SK-N-SH treated with all-trans-retinoic acid at 6 μM for 48 hours (cell line): ENCODE data around the gene TMEM192.
"Not testable (repeated sequence)": the region's sequence is repeated elsewhere in the genome, so short reads cannot be mapped to it uniquely, and the experiment has no call there.

Experiments used
- ATAC-seq: fragments of 200-7000 bp; cut with Tn5 transposase; 3 replicates; pipeline ENCODE4 v1.9.1; 2020; ENCODE audit warnings: mild to moderate bottlenecking, moderate library complexity
- ARNTL ChIP-seq: fragments of 450-650 bp; formaldehyde crosslinking; IDR thresholded peaks from 2 replicates; pipeline ENCODE4 v1.5.0; 2020; ENCODE audit warnings: low read depth, mild to moderate bottlenecking, moderate library complexity, borderline replicate concordance
- BACH2 ChIP-seq: fragments of 250-450 bp; sonication (Bioruptor Pico); IDR thresholded peaks from 2 replicates; pipeline ENCODE4 v1.9.0; 2021; ENCODE audit warnings: mild to moderate bottlenecking, borderline replicate concordance
- CSDC2 ChIP-seq: fragments of 250-450 bp; sonication (Bioruptor Pico); IDR thresholded peaks from 2 replicates; pipeline ENCODE4 v1.5.0; 2020; ENCODE audit warnings: mild to moderate bottlenecking, moderate library complexity
- GLIS3 ChIP-seq: fragments of 250-450 bp; sonication (Bioruptor Pico); IDR thresholded peaks from 2 replicates; pipeline ENCODE4 v1.5.0; 2020; ENCODE audit warnings: mild to moderate bottlenecking, moderate library complexity
- ISL1 ChIP-seq: fragments of 250-450 bp; sonication (Bioruptor Pico); IDR thresholded peaks from 2 replicates; pipeline ENCODE4 v2.1.2; 2022; ENCODE audit warnings: mild to moderate bottlenecking, moderate library complexity
- OSR1 ChIP-seq: fragments of 250-450 bp; sonication (Bioruptor Pico); IDR thresholded peaks from 2 replicates; pipeline ENCODE4 v1.8.0; 2022; ENCODE audit warnings: moderate library complexity, mild to moderate bottlenecking, inconsistent platforms
- PATZ1 ChIP-seq: fragments of 250-450 bp; sonication (Bioruptor Pico); IDR thresholded peaks from 2 replicates; pipeline ENCODE4 v1.8.0; 2020; ENCODE audit warnings: mild to moderate bottlenecking, moderate library complexity, borderline replicate concordance
- PPARA ChIP-seq: fragments of 250-450 bp; sonication (Bioruptor Pico); IDR thresholded peaks from 2 replicates; pipeline ENCODE4 v1.5.0; 2020; ENCODE audit warnings: mild to moderate bottlenecking, borderline replicate concordance
- RARB ChIP-seq: fragments of 250-450 bp; sonication (Bioruptor Pico); IDR thresholded peaks from 2 replicates; pipeline ENCODE4 v1.8.0; 2021; ENCODE audit warnings: mild to moderate bottlenecking, moderate library complexity
- SNAI2 ChIP-seq: fragments of 250-450 bp; sonication (Bioruptor Pico); IDR thresholded peaks from 2 replicates; pipeline ENCODE4 v1.5.0; 2020; ENCODE audit warnings: mild to moderate bottlenecking, moderate library complexity
- TCF4 ChIP-seq: fragments of 250-450 bp; sonication (Bioruptor Pico); IDR thresholded peaks from 2 replicates; pipeline ENCODE4 v1.8.0; 2021; ENCODE audit warnings: mild to moderate bottlenecking, moderate library complexity, borderline replicate concordance
- TOX ChIP-seq: fragments of 250-450 bp; sonication (Bioruptor Pico); IDR thresholded peaks from 2 replicates; pipeline ENCODE4 v1.8.0; 2021; ENCODE audit warnings: mild to moderate bottlenecking, moderate library complexity, borderline replicate concordance
- TSHZ2 ChIP-seq: fragments of 250-450 bp; sonication (Bioruptor Pico); IDR thresholded peaks from 2 replicates; pipeline ENCODE4 v1.5.0; 2020; ENCODE audit warnings: mild to moderate bottlenecking, moderate library complexity
- ZC3H10 ChIP-seq: fragments of 250-450 bp; sonication (Bioruptor Pico); IDR thresholded peaks from 2 replicates; pipeline ENCODE4 v1.5.1; 2021; ENCODE audit warnings: mild to moderate bottlenecking, moderate library complexity
- ZFP30 ChIP-seq: fragments of 450-650 bp; formaldehyde crosslinking; IDR thresholded peaks from 2 replicates; pipeline ENCODE4 v1.5.0; 2022; ENCODE audit warnings: mild to moderate bottlenecking, moderate library complexity
- ZNF565 ChIP-seq: fragments of 450-650 bp; formaldehyde crosslinking; conservative IDR thresholded peaks from 2 replicates; pipeline ENCODE4 v1.5.0; 2020; ENCODE audit warnings: low read depth, mild to moderate bottlenecking, moderate library complexity
- TF ChIP-seq, protein P1 (sequence below): fragments of 250-450 bp; sonication (Bioruptor Pico); IDR thresholded peaks from 2 replicates; pipeline ENCODE4 v1.8.0; 2021; ENCODE audit warnings: low read depth, mild to moderate bottlenecking, moderate library complexity, borderline replicate concordance
- TF ChIP-seq, protein P2 (sequence below): fragments of 250-450 bp; sonication (Bioruptor Pico); IDR thresholded peaks from 2 replicates; pipeline ENCODE4 v1.5.1; 2020; ENCODE audit warnings: low read depth, mild to moderate bottlenecking, moderate library complexity

TMEM192 gene

GRCh38 chr4:165031436-165032211 lies 81.0 kb downstream of the TMEM192 start, which contains the start of gene TRIM60:
Gene TRIM60 (plus strand): TSS chr4:165031999. CDS start chr4:165040073, 8,074 bp downstream.
- TF ChIP-seq OSR1 (CRISPR knock-in tag) (no peak), GLIS3 (CRISPR knock-in tag) (no peak), SNAI2 (CRISPR knock-in tag) (no peak), TSHZ2 (no peak), ZC3H10 (CRISPR knock-in tag) (no peak), ISL1 (no peak), PATZ1 (no peak), ZNF565 (no peak), ZFP30 (no peak), RARB (no peak), PPARA (CRISPR knock-in tag) (no peak), BACH2 (CRISPR knock-in tag) (no peak)
- TF ChIP-seq, protein P1, sequence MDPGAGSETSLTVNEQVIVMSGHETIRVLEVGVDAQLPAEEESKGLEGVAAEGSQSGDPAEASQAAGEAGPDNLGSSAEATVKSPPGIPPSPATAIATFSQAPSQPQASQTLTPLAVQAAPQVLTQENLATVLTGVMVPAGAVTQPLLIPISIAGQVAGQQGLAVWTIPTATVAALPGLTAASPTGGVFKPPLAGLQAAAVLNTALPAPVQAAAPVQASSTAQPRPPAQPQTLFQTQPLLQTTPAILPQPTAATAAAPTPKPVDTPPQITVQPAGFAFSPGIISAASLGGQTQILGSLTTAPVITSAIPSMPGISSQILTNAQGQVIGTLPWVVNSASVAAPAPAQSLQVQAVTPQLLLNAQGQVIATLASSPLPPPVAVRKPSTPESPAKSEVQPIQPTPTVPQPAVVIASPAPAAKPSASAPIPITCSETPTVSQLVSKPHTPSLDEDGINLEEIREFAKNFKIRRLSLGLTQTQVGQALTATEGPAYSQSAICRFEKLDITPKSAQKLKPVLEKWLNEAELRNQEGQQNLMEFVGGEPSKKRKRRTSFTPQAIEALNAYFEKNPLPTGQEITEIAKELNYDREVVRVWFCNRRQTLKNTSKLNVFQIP (CRISPR knock-in tag) = no peak
- TF ChIP-seq, protein P2, sequence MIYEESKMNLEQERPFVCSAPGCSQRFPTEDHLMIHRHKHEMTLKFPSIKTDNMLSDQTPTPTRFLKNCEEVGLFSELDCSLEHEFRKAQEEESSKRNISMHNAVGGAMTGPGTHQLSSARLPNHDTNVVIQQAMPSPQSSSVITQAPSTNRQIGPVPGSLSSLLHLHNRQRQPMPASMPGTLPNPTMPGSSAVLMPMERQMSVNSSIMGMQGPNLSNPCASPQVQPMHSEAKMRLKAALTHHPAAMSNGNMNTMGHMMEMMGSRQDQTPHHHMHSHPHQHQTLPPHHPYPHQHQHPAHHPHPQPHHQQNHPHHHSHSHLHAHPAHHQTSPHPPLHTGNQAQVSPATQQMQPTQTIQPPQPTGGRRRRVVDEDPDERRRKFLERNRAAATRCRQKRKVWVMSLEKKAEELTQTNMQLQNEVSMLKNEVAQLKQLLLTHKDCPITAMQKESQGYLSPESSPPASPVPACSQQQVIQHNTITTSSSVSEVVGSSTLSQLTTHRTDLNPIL (CRISPR knock-in tag) = no peak
- TF ChIP-seq, all 23 proteins: peak for 0
- no peak for ATAC-seq

DNA sequence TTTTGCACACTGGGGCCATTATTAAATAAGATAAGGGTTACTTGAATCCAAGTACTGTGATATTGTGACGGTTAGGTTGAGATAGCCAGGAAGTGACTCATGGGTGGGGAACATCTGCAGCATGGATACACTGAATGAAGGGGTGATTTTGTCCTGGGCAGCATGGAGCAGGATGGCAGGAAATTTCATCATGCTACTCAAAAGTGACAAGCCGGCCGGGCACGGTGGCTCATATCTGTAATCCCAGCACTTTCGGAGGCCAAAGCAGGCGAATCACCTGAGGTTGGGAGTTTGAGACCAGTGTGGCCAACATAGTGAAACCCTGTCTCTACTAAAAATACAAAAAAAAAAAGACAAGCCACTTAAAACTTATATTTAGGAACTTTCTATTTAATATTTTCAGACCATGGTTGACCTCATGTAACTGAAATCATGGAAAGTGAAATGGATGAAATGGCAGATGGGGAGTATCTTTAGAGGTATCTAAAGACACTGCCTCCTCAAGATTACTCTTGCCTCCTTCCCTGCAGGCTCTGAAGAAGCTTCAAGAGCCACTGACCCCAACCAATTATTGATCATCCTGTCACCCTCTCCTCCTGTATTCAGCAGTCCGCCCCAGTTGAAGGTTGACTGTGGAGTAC lies 84.8 kb downstream of the TMEM192 start:
- no peak for ATAC-seq
- TF ChIP-seq, protein P1 (CRISPR knock-in tag) = no peak
- no peak for TF ChIP-seq PPARA (CRISPR knock-in tag)
- TF ChIP-seq ZFP30 = no peak
- TF ChIP-seq TOX = no peak
- no peak for TF ChIP-seq TCF4 (CRISPR knock-in tag)
- TF ChIP-seq ZNF565 = no peak
- no peak for TF ChIP-seq SNAI2 (CRISPR knock-in tag)
- no peak for TF ChIP-seq ARNTL (CRISPR knock-in tag)
- no peak for TF ChIP-seq CSDC2 (CRISPR knock-in tag)

GRCh38 chr4:165025782-165026181 lies 86.9 kb downstream of the TMEM192 start:
- not testable (repeated sequence) for ATAC-seq
